NCI-H1048 (cell line): Measurements from ENCODE around the gene ANKRD50.

Experiments
- DNase-seq: peaks from one replicate; lab custom pipeline; 2025; lab: John Stamatoyannopoulos, UW

Gene ANKRD50

DNA sequence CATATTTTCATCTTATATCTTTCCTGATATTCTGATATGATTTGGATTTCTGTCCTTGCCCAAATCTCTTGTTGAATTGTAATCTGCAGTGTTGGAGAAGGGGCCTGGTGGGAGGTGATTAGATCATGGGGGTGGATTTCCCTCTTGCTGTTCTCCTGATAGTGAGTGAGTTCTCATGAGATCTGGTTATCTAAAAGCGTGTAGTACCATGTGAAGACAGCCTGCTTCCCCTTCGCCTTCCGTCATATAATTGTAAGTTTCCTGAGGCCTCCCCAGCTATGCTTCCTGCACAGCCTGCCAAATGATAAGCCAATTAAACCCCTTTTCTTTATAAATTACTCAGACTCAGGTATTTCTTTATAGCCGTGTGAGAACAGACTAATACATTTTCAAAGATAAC is 77.2 kb downstream of the ANKRD50 start:
- DNase-seq, result no peak

DNA sequence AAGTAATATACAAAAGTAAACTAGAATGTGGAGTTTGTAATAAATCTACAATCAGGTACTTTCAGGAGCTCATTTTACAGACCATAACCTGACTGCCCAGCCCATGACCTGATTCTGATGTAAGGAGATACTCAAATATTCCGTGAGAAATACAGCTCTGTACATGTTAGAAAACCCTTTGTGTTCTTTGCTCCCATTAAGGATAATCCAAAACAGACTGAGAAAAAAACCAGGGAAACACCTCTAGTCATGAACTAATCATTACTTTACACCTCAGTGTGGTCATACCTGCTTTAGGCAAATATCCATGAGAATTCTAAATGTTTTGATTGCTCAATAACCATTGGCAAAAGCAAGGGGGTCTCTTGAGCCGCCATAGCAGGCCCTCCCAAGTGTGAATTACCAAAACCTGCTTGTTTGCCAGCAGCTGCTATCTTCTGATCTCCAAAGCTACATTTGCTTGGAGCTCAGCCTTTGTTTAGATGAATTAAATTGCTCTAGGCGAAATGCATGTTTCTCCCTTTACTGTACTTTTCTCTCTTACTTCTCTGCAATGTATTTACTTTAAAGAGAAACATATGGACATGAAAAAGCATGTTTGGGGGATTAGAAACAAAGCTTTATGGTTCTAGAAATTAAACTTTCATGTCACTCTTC is 79.1 kb downstream of the ANKRD50 start:
- no peak for DNase-seq

DNA sequence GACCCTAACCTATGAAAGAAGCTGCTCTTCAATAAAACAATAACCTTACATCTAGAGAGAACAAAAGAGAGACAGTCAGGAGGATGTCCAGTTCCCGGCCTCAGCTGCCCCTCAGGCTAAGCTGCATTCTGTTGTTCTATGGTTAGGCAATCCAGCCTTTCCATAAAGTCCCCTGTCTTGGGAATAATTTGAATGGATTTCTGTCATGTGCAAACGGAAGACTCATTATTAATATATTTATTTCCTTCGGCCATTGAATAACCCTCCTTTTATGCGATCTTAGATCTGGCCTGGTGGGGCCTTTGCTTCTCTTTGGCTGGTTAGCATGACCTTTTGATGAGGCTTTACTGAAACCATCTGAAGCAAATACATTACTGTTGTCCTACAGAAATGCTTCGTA is 80.1 kb downstream of the ANKRD50 start:
- no peak for DNase-seq

DNA sequence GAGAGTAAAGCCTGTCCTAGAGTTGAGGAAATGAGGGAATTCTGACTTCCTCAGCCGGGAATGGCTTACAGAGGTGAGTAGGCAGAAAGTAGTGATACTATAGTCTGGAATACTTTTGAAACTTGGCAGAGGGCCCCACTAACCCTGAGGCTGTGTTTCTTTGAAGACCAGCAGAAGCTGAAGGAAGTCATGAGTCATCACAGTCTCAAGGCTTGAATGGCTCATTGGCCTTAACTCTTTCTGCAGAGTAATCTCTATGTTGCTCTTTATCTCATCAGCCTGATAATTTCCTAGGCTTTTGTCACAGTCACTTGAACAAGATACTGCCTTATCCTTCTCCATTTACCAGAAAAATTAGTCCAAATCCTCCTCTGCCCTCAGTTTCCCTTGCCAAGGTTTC is 80.8 kb downstream of the ANKRD50 start:
- no peak for DNase-seq

DNA sequence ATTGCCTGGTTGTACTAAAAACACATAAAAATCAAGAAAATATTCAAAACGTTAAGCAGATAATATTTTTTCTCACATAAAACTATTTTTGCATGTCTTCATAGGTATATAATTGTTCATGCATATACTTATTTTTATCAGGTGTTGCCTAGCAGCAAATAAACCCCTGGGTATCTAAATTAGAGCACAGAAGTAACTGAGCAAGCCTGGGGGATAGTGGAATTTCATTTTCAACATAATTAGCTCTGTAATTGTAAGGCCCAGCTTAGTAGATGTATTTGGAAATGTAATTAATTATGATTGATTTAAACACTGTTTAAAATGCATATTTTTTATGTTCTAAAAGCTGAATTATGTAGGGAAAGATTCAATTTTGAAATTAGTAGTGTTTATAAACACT is 82.9 kb downstream of the ANKRD50 start:
- no peak for DNase-seq
